SK-N-SH (cell line): ENCODE measurements around the gene APBB2. TPM values are rescaled to one million over a fixed set of nuclear protein-coding genes. Genes with fewer than 3 reads are reported as not detected.

Source experiments
- CTCF ChIA-PET: fragments of 300-600, 350-600 bp; formaldehyde crosslinking; extraction: SDS; loops from one replicate; lab custom pipeline; 2021; lab: Yijun Ruan, JAX
- POLR2A ChIA-PET: fragments of 350-600 bp; sonication (Branson Sonifier 250); formaldehyde crosslinking; extraction: SDS; loops from one replicate; lab custom pipeline; 2020; ENCODE audit warnings: antibody characterized with exemption, inconsistent platforms; lab: Yijun Ruan, JAX
- DNase-seq: peaks from one replicate; pipeline ENCODE4 v3.0.0; 2012
- H2AFZ ChIP-seq: fragments of 200-600 bp; sonication (generic); 2 replicates; pipeline ENCODE4 v1.8.1; 2016; ENCODE audit warnings: antibody characterized with exemption, mild to moderate bottlenecking, low read depth
- H3F3A ChIP-seq: fragments of 200-600 bp; sonication (generic); replicated peaks from 2 replicates; pipeline ENCODE3; 2016; ENCODE audit warnings: antibody characterized with exemption, mild to moderate bottlenecking; ENCODE audit not compliant: insufficient read depth
- H3K27ac ChIP-seq, 2 experiments: fragments of 200-500 bp in 1 of 2; fragments of 200-600 bp in 1 of 2; sonication (Bioruptor generic) in 1 of 2; sonication (generic), shearing (Covaris generic) in 1 of 2; 2 replicates each; pipeline versions ENCODE4 v1.5.1 to v1.6.1; 2014 to 2016; ENCODE audit warnings: low read depth in 2 of 2, inconsistent platforms in 1 of 2, low read length in 1 of 2, mild to moderate bottlenecking in 1 of 2, mixed read lengths in 1 of 2
- H3K27me3 ChIP-seq: fragments of 200-600 bp; sonication (generic), shearing (Covaris generic); 2 replicates; pipeline ENCODE4 v1.6.1; 2016; ENCODE audit warnings: mixed run types; ENCODE audit not compliant: insufficient read depth
- H3K36me3 ChIP-seq, 2 experiments: fragments of 200-500 bp in 1 of 2; fragments of 200-600 bp in 1 of 2; sonication (Bioruptor generic) in 1 of 2; sonication (generic) in 1 of 2; replicated peaks in 1 of 2; 2 replicates each; pipeline versions ENCODE3 to v1.5.1; 2014 to 2016; ENCODE audit warnings: low read length in 1 of 2, mild to moderate bottlenecking in 1 of 2; ENCODE audit not compliant: insufficient read depth in 2 of 2, control insufficient read depth in 1 of 2
- H3K4me1 ChIP-seq, 2 experiments: fragments of 200-500 bp in 1 of 2; fragments of 200-600 bp in 1 of 2; sonication (Bioruptor generic) in 1 of 2; sonication (generic), shearing (Covaris generic) in 1 of 2; 2 replicates each; pipeline versions ENCODE4 v1.5.1 to v1.6.1; 2014 to 2016; ENCODE audit warnings: low read depth in 1 of 2, low read length in 1 of 2, mixed run types in 1 of 2; ENCODE audit not compliant: insufficient read depth in 2 of 2, control insufficient read depth in 1 of 2
- H3K4me2 ChIP-seq: fragments of 200-600 bp; sonication (generic), shearing (Covaris generic); 2 replicates; pipeline ENCODE4 v1.6.1; 2017; ENCODE audit warnings: mixed run types
- H3K4me3 ChIP-seq, 2 experiments: fragments of 200-500 bp in 1 of 2; fragments of 200-600 bp in 1 of 2; sonication (Bioruptor generic) in 1 of 2; sonication (generic), shearing (Covaris generic) in 1 of 2; 2 replicates each; pipeline versions ENCODE4 v1.5.1 to v1.8.1; 2014 to 2016; ENCODE audit warnings: low read depth in 2 of 2, inconsistent platforms in 1 of 2, low read length in 1 of 2, mild to moderate bottlenecking in 1 of 2, mixed read lengths in 1 of 2, moderate library complexity in 1 of 2
- H3K79me2 ChIP-seq: fragments of 200-600 bp; sonication (generic); 2 replicates; pipeline ENCODE4 v1.8.1; 2017; ENCODE audit warnings: mild to moderate bottlenecking; ENCODE audit not compliant: insufficient read depth
- H3K9ac ChIP-seq: fragments of 200-600 bp; sonication (generic); 2 replicates; pipeline ENCODE4 v1.6.1; 2017; ENCODE audit warnings: mixed run types
- H3K9me2 ChIP-seq: fragments of 200-600 bp; sonication (generic); 2 replicates; pipeline ENCODE4 v1.6.1; 2017; ENCODE audit warnings: mixed run types
- H3K9me3 ChIP-seq: fragments of 200-600 bp; sonication (generic); 2 replicates; pipeline ENCODE4 v1.6.1; 2017; ENCODE audit warnings: mixed run types, mild to moderate bottlenecking, moderate library complexity
- H4K20me1 ChIP-seq: fragments of 200-600 bp; sonication (generic); 2 replicates; pipeline ENCODE4 v1.6.1; 2017; ENCODE audit warnings: mild to moderate bottlenecking, mixed run types; ENCODE audit not compliant: insufficient read depth
- YY1 ChIP-seq: IDR thresholded peaks from 2 replicates; pipeline ENCODE4 v1.4.0; 2012; ENCODE audit warnings: low read depth, mild to moderate bottlenecking
- WGBS: methylation state at CpG from one replicate; pipeline ENCODE4 v1.1.6; 2017; ENCODE audit warnings: low lambda C conversion rate; 5-methylcytosine and 5-hydroxymethylcytosine counted together
- polyA plus RNA-seq, 3 experiments: library from polyadenylated mRNA; depleted of rRNA; stranded (reverse); fragments of >200 nt; gene quantifications; 2 replicates each; pipeline ENCODE4 v1.2.3, GENCODE V29; 2012
- small RNA-seq, 7 experiments: library from RNA; depleted of rRNA; stranded (forward); fragments of <200 nt; gene quantifications; one replicate each; pipeline ENCODE3, GENCODE V24; 2012

APBB2 gene
- polyA plus RNA-seq, 1 of the 3 experiments (the other 2 are of a cell fraction) = 49.8 TPM

GRCh38 chr4:40763228-40763716, 451.1 kb downstream of the APBB2 start:
- Histone ChIP-seq H3K9me3 (no peaks in the 10 kb centered on the region), H4K20me1 (no peaks in the 10 kb centered on the region), H3K4me1 (no peaks in the 10 kb centered on the region), H3K4me2 (no peak overlapping the region), H3F3A (no peaks in the 10 kb centered on the region), H2AFZ (no peak overlapping the region), H3K36me3 (no peaks in the 10 kb centered on the region), H3K27ac (no peak overlapping the region), H3K27me3 (no peaks in the 10 kb centered on the region), H3K79me2 (no peaks in the 10 kb centered on the region), H3K9me2 (no peaks in the 10 kb centered on the region), H3K4me3 (no peak overlapping the region), H3K9ac (no peak overlapping the region)
- CTCF ChIA-PET = no interaction called here
- POLR2A ChIA-PET = no interaction called here
- WGBS = 100% methylated on average over 3 of the region's 3 CpGs
- no peak for TF ChIP-seq YY1
- DNase-seq = no peak

Small RNAs within 50 kb of the gene (small RNA-seq; reads per million reads assigned to genes)
- gene RF00019 (0 reads per million in 7 experiments), gene RNA5SP160 (0 reads per million in 7 experiments), gene RNU6-1195P (0.21 to 5.7 (median 0.40) reads per million in 7 experiments), gene RNU6-836P (0 reads per million in 7 experiments)

Other genes starting within 250 kb of the APBB2 start
- gene UCHL1, start 42.4 kb upstream of the APBB2 start, polyA plus RNA-seq (2012; rRNA removed) = 1,518 and 1,901 TPM in 2 replicates